OCI-LY7 (cell line): ENCODE results near the gene ZBTB40. TPM values are rescaled to one million over a fixed set of nuclear protein-coding genes. Genes with fewer than 3 reads are reported as not detected.

Source experiments
- BruUV-seq: library from RNA; stranded (reverse); fragments of 400-500 nt; replicated peaks from 2 replicates; lab custom pipeline; 2021; lab: Mats Ljungman, UMichigan
- CTCF ChIA-PET: fragments of 300-600 bp; sonication (Branson Sonifier 250); formaldehyde crosslinking; loops from one replicate; lab custom pipeline; 2022; ENCODE audit warnings: antibody characterized with exemption; ENCODE audit not compliant: unreplicated experiment; lab: Charles Lee
- POLR2A ChIA-PET: fragments of 300-600 bp; sonication (Branson Sonifier 250); formaldehyde crosslinking; loops from one replicate; lab custom pipeline; 2022; ENCODE audit warnings: antibody characterized with exemption; lab: Charles Lee
- DNase-seq: peaks from one replicate; pipeline ENCODE4 v3.0.0-alpha.2; 2015; ENCODE audit warnings: low spot score
- H2AFZ ChIP-seq: fragments of 200-600 bp; sonication (generic), shearing (Covaris generic); 2 replicates; pipeline ENCODE4 v1.6.1; 2014; ENCODE audit warnings: mild to moderate bottlenecking, antibody characterized with exemption, low read length, moderate library complexity
- H3K27ac ChIP-seq: fragments of 200-600 bp; sonication (generic); 2 replicates; pipeline ENCODE4 v1.5.1; 2014; ENCODE audit warnings: mixed run types, low read depth, mild to moderate bottlenecking, moderate library complexity, low read length, inconsistent platforms; ENCODE audit not compliant: poor library complexity, severe bottlenecking
- H3K36me3 ChIP-seq: fragments of 200-600 bp; sonication (generic); 2 replicates; pipeline ENCODE4 v1.6.1; 2014; ENCODE audit warnings: mild to moderate bottlenecking, antibody characterized with exemption, low read length, moderate library complexity, mixed read lengths; ENCODE audit not compliant: insufficient read depth
- H3K4me1 ChIP-seq: fragments of 200-600 bp; sonication (generic); 2 replicates; pipeline ENCODE4 v1.5.1; 2014; ENCODE audit warnings: mild to moderate bottlenecking, low read length; ENCODE audit not compliant: insufficient read depth, poor library complexity, severe bottlenecking
- H3K4me2 ChIP-seq: fragments of 200-600 bp; sonication (generic); 2 replicates; pipeline ENCODE4 v1.6.1; 2014; ENCODE audit warnings: mild to moderate bottlenecking, low read length
- H3K4me3 ChIP-seq: fragments of 200-600 bp; sonication (generic); 2 replicates; pipeline ENCODE4 v1.5.1; 2014; ENCODE audit warnings: mild to moderate bottlenecking, low read depth, low read length; ENCODE audit not compliant: poor library complexity, severe bottlenecking
- H3K79me2 ChIP-seq: fragments of 200-600 bp; sonication (generic); 2 replicates; pipeline ENCODE4 v1.6.1; 2016; ENCODE audit warnings: low read depth, mild to moderate bottlenecking, low read length, moderate library complexity, mixed read lengths; ENCODE audit not compliant: insufficient read depth
- H3K9me2 ChIP-seq: fragments of 200-600 bp; sonication (generic); 2 replicates; pipeline ENCODE4 v1.6.1; 2016; ENCODE audit warnings: mild to moderate bottlenecking, low read length, mixed read lengths; ENCODE audit not compliant: insufficient read depth
- H3K9me3 ChIP-seq: fragments of 200-600 bp; sonication (generic); 2 replicates; pipeline ENCODE4 v1.6.1; 2014; ENCODE audit warnings: mild to moderate bottlenecking, mixed run types, low read length, mixed read lengths
- H4K20me1 ChIP-seq: fragments of 200-600 bp; sonication (generic); 2 replicates; pipeline ENCODE4 v1.6.1; 2014; ENCODE audit warnings: mild to moderate bottlenecking, antibody characterized with exemption, low read length, moderate library complexity, mixed read lengths; ENCODE audit not compliant: insufficient read depth
- CTCF ChIP-seq: fragments of 200-600 bp; sonication (generic); conservative IDR thresholded peaks from 2 replicates; pipeline ENCODE4 v1.5.1; 2014; ENCODE audit warnings: mild to moderate bottlenecking, antibody characterized with exemption, low read length, moderate library complexity, mixed read lengths
- EZH2phosphoT487 ChIP-seq: fragments of 200-600 bp; sonication (generic); IDR thresholded peaks from 2 replicates; pipeline ENCODE4 v1.6.1; 2018; ENCODE audit warnings: low read depth, borderline replicate concordance, mild to moderate bottlenecking, mixed run types, antibody characterized with exemption, low read length, moderate library complexity, mixed read lengths
- intact Hi-C: fragments of 100-400 bp; cut with micrococcal nuclease; formaldehyde crosslinking; loops from one replicate; pipeline ENCODE4 v1.10.0; 2022; ENCODE audit not compliant: unreplicated experiment
- total RNA-seq, 2 experiments: library from RNA; depleted of rRNA in 1 of 2; stranded (reverse); fragments of >200 nt in 1 of 2; shearing (Covaris generic) in 1 of 2; gene quantifications; 2 replicates each; pipeline ENCODE4 v1.2.3, GENCODE V29; 2014 to 2022

Gene ZBTB40
- total RNA-seq, 2 experiments from 2014 or later = 16.6 to 17.3 TPM

- H3K79me2 ChIP-seq = no peaks in the 10 kb centered on the region
- intact Hi-C loops = no loop called here
- no peak within 1 kb of the TSS for H3K4me3 ChIP-seq
- H3K27ac ChIP-seq = no peak within 1 kb of the TSS
- no peaks in the 10 kb centered on the region for H4K20me1 ChIP-seq
- no peaks in the 10 kb centered on the region for H3K4me1 ChIP-seq
- BruUV-seq = no TSS peak
- TF ChIP-seq CTCF (no peak), EZH2phosphoT487 (no peak)
- H3K36me3 ChIP-seq = no peaks in the 10 kb centered on the region
- no peak within 1 kb of the TSS for H3K4me2 ChIP-seq
- H3K9me3 ChIP-seq = no peaks in the 10 kb centered on the region
- DNase-seq = no peak
- CTCF ChIA-PET = no interaction called here
- POLR2A ChIA-PET = no interaction called here
- H2AFZ ChIP-seq = no peak within 1 kb of the TSS
- no peaks in the 10 kb centered on the region for H3K9me2 ChIP-seq
Observed at GRCh38 chr1:22562584-22563583, 111.2 kb downstream of the ZBTB40 start, which contains the start of gene EPHA8. Gene EPHA8 (plus strand): TSS chr1:22563489. CDS start chr1:22563636, 147 bp downstream.

DNA sequence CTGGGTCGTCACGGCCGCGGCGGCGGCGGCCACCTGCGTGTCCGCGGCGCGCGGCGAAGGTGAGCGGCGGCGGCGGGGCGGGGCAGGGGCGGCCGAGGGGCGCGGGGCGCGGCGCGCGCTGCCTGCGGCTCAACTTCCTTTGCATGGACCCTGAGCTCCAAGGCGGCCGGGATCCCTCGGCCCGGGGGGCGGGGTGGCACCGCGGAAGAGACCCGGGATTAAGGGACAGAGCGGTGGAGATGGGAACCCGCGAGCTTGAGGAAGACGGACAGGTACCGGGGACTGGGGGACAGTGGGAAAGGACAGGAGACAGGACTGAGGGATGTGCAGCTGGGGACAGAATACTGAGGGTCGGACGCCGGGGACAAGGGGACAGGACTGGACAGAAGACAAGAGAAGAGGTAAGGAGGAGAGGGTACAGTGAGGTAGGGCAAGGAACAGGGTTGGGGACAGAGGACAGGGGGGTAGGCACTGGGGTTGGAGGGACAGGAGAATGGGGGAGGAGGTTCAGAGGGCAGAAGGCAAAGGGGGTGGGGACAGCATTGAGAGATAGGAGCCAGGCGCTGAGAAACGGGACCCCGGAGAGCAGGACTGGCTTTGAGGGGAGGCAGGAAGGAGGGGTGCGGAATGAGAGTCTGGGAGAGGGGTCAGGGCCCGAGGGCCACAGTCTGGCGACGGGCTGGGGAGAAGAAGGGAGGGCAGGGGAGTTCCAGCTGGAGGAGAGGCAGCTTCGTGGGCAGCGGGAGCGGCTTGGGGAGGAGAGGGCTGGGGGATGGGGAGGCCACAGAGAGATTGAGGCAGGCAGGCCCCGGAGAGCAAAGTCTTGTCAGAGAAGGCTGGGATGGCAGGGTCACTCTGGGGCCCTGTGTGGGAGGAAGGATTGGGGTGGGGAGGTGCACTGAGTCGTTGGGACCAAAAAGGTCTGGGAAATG lies 112.3 kb downstream of the ZBTB40 start:
- no peaks in the 10 kb centered on the region for H3K4me1 ChIP-seq
- no peaks in the 10 kb centered on the region for H4K20me1 ChIP-seq
- no peaks in the 10 kb centered on the region for H3K36me3 ChIP-seq
- no peaks in the 10 kb centered on the region for H3K79me2 ChIP-seq
- no peak for DNase-seq
- H3K4me2 ChIP-seq = no peak overlapping the region
- no peak overlapping the region for H3K27ac ChIP-seq
- no peak overlapping the region for H2AFZ ChIP-seq
- intact Hi-C loops = no loop called here
- no peaks in the 10 kb centered on the region for H3K9me2 ChIP-seq
- TF ChIP-seq EZH2phosphoT487 (no peak), CTCF (no peak)
- no peaks in the 10 kb centered on the region for H3K9me3 ChIP-seq
- BruUV-seq = no TSS peak
- CTCF ChIA-PET = no interaction called here
- POLR2A ChIA-PET = no interaction called here
- H3K4me3 ChIP-seq = no peak overlapping the region
